ENCODE results near the gene CGB7. TPM values are rescaled to one million over a fixed set of nuclear protein-coding genes. Genes with fewer than 3 reads are reported as not detected.
A peak's percentile ranks its signal among the peaks of the same experiment; 100 is the strongest.

Gene CGB7
- total and polyA plus RNA-seq, 10 donors, result 0.03 to 0.06 TPM; not detected in 8

DNA sequence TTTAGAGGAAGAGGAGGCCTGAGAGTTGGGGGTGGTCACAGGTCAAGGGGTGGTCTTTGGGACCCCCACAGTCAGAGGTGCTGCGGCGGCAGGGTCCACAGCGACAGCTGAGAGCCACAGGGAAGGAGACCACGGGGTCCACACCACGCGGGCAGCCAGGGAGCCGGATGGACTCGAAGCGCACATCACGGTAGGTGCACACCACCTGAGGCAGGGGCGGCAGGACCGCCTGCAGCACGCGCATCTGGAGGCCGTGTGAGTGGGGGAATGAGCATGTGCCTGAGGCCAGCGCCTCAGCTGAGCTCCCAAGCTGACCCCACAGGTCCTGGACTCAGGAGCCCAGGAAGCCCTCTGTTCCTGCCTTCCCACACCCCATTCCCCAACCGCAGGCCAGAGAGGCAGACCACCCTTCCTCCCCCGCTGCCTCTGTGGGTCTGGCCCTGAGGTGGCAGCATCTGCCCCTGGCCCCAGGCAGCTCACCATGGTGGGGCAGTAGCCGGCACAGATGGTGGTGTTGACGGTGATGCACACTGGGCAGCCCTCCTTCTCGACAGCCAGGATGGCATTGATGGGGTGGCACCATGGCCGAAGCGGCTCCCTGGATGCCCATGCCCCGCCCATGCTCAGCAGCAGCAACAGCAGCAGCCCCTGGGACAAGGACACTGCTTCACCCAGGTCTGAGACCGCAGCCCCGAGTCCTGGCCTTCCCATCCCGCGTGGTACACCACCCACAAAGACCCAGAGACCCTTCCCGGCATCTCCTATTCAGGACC, 41.3 kb downstream of the CGB7 start:
- Histone ChIP-seq H3K27ac (no peak overlapping the region), H3K36me3 (peaks cover 0 to 52% (median 31%) of the 10 kb centered on the region in 6 donors), H3K9me3 (no peaks in the 10 kb centered on the region), H3K4me1 (peaks cover 4 to 32% (median 25%) of the 10 kb centered on the region in 6 donors), H3K27me3 (replicated peaks in 1 of 7) (peaks cover 0 to 34% (median 7%) of the 10 kb centered on the region in 7 donors), H3K4me3 (no peak overlapping the region)
- no peak for DNase-seq
- WGBS, 5 donors, result 87 to 98% (median 92%) methylated on average over 21 to 29 of the region's 29 CpGs
- TF ChIP-seq, protein P1, sequence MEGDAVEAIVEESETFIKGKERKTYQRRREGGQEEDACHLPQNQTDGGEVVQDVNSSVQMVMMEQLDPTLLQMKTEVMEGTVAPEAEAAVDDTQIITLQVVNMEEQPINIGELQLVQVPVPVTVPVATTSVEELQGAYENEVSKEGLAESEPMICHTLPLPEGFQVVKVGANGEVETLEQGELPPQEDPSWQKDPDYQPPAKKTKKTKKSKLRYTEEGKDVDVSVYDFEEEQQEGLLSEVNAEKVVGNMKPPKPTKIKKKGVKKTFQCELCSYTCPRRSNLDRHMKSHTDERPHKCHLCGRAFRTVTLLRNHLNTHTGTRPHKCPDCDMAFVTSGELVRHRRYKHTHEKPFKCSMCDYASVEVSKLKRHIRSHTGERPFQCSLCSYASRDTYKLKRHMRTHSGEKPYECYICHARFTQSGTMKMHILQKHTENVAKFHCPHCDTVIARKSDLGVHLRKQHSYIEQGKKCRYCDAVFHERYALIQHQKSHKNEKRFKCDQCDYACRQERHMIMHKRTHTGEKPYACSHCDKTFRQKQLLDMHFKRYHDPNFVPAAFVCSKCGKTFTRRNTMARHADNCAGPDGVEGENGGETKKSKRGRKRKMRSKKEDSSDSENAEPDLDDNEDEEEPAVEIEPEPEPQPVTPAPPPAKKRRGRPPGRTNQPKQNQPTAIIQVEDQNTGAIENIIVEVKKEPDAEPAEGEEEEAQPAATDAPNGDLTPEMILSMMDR (IDR thresholded peaks at IDR 0.05 in 8 of 11, conservative IDR thresholded peaks at IDR 0.05 in 3 of 11), result no peak
- TF ChIP-seq POLR2AphosphoS5 (IDR thresholded peaks at IDR 0.05), result peak in 1 of 3 donors; percentile 38
- intact Hi-C loops (cut with DNase I; ENCODE audit: low total_unique reads), result no loop called here

DNA sequence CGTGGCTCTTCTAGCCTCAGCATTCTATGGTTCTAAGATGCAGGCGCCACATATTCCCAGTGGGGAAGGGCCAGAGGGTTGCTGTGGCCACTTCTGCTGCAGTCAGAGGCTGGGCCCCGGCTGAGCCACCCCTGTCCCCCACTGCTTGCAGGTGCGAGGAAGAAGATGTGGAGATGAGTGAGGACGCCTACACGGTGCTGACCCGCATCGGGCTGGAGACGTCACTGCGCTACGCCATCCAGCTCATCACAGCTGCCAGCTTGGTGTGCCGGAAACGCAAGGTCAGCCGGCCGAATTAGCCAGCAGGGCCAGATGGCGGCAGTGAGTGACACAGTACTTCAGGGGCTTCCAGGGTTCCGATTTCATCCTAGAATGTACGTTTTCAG, 42.7 kb downstream of the CGB7 start:
- peak in 1 of 3 donors; percentile 52 for TF ChIP-seq POLR2AphosphoS5 (IDR thresholded peaks at IDR 0.05)
- TF ChIP-seq, protein P1 (IDR thresholded peaks at IDR 0.05 in 8 of 11, conservative IDR thresholded peaks at IDR 0.05 in 3 of 11), result no peak
- peaks cover 0 to 66% (median 42%) of the 10 kb centered on the region in 6 donors for H3K36me3 ChIP-seq
- H3K4me1 ChIP-seq, result peaks cover 4 to 30% (median 25%) of the 10 kb centered on the region in 6 donors
- no peaks in the 10 kb centered on the region for H3K9me3 ChIP-seq
- peaks cover 0 to 24% (median 7%) of the 10 kb centered on the region in 7 donors for H3K27me3 ChIP-seq (replicated peaks in 1 of 7)
- WGBS, 5 donors, result 91 to 98% (median 94%) methylated on average over 17 to 18 of the region's 18 CpGs
- no peak for DNase-seq
- no peak overlapping the region for H3K4me3 ChIP-seq
- H3K27ac ChIP-seq, result no peak overlapping the region
- intact Hi-C loops (cut with DNase I; ENCODE audit: low total_unique reads), result no loop called here

DNA sequence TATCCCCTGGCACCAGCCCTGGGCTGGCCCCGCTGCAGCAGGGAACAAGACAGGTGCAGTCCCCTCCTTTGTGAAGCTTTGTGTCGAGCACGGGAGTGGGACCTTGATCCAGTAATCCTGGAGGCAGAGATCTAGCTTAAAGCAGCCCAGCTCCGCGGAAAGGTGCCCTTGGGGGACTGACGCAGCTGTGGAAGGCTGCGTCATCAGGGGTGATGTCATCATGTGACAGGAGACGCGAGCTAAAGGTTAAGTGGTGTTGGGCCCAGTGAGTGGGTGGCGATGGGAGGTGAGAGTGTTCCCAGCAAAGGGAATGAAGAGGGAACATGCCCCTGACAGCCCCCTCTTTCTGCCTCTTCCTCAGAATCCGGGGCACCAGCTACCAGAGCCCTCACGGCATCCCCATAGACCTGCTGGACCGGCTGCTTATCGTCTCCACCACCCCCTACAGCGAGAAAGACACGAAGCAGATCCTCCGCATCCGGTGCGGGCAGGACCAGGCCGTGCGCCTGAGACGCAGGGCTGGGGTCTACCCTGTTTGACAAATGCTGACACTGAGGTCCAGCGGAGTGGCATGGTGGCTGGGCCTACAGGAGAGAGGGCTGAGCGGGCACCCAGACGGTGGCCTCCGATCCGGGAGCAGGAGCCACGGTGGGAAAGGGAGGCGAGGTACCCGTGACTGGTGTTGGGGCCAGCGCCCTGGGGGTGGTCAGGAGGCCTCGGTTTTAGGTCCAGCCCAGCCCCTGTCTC, 43.3 kb downstream of the CGB7 start:
- H3K9me3 ChIP-seq, result no peaks in the 10 kb centered on the region
- intact Hi-C loops (cut with DNase I; ENCODE audit: low total_unique reads), result no loop called here

More for the DNA sequence above, 43.3 kb downstream of the CGB7 start:
- WGBS, 5 donors, result 91 to 95% (median 94%) methylated on average over 31 to 32 of the region's 32 CpGs
- Histone ChIP-seq H3K27me3 (replicated peaks in 1 of 7) (peaks cover 0 to 18% (median 2%) of the 10 kb centered on the region in 7 donors), H3K36me3 (peaks cover 0 to 72% (median 47%) of the 10 kb centered on the region in 6 donors), H3K27ac (no peak overlapping the region), H3K4me3 (no peak overlapping the region), H3K4me1 (peaks cover 4 to 25% (median 20%) of the 10 kb centered on the region in 6 donors)
- TF ChIP-seq POLR2A (IDR thresholded peaks at IDR 0.05), result no peak
- TF ChIP-seq, protein P1 (IDR thresholded peaks at IDR 0.05 in 8 of 11, conservative IDR thresholded peaks at IDR 0.05 in 3 of 11), result no peak
- no peak for TF ChIP-seq POLR2AphosphoS5 (IDR thresholded peaks at IDR 0.05)
- no peak for DNase-seq
